Trophoblast cell (in vitro differentiated cells and primary cell): Measurements from ENCODE around the gene PODXL.

Source experiments
- DNase-seq, 2 donors: peaks; one replicate each; pipeline ENCODE4 v3.0.0-alpha.2; 2016
- H2AFZ ChIP-seq: 2 replicates; pipeline ENCODE4 v1.6.1; 2013; ENCODE audit warnings: low read length, moderate library complexity, mild to moderate bottlenecking; ENCODE audit not compliant: insufficient read depth, poor library complexity
- H2AK5ac ChIP-seq: 2 replicates; pipeline ENCODE4 v1.6.1; 2013; ENCODE audit warnings: mild to moderate bottlenecking, low read length
- H2BK120ac ChIP-seq: 2 replicates; pipeline ENCODE4 v1.6.1; 2013; ENCODE audit warnings: low read length, mild to moderate bottlenecking, moderate library complexity; ENCODE audit not compliant: insufficient read depth, poor library complexity
- H2BK12ac ChIP-seq: 2 replicates; pipeline ENCODE4 v1.6.1; 2013; ENCODE audit warnings: mild to moderate bottlenecking, low read length, moderate library complexity
- H2BK5ac ChIP-seq: 2 replicates; pipeline ENCODE4 v1.6.1; 2013; ENCODE audit warnings: low read length, low read depth, moderate library complexity, mild to moderate bottlenecking; ENCODE audit not compliant: poor library complexity
- H3K14ac ChIP-seq: 2 replicates; pipeline ENCODE4 v1.6.1; 2013; ENCODE audit warnings: mild to moderate bottlenecking, low read length
- H3K18ac ChIP-seq: 2 replicates; pipeline ENCODE4 v1.6.1; 2013; ENCODE audit warnings: mild to moderate bottlenecking, low read length
- H3K23ac ChIP-seq: 2 replicates; pipeline ENCODE4 v1.6.1; 2013; ENCODE audit warnings: low read length
- H3K27ac ChIP-seq: 2 replicates; pipeline ENCODE4 v1.5.1; 2013; ENCODE audit warnings: low read depth, mild to moderate bottlenecking, inconsistent platforms, low read length, moderate library complexity
- H3K27me3 ChIP-seq: 2 replicates; pipeline ENCODE4 v1.6.1; 2013; ENCODE audit warnings: inconsistent platforms, mild to moderate bottlenecking, low read length, moderate library complexity; ENCODE audit not compliant: insufficient read depth
- H3K36me3 ChIP-seq, 2 experiments: 1 replicate in 1 of 2; 2 replicates in 1 of 2; pipeline ENCODE4 v1.6.1; 2013; ENCODE audit warnings: low read length in 2 of 2, mild to moderate bottlenecking in 2 of 2, moderate library complexity in 1 of 2; ENCODE audit not compliant: insufficient read depth in 2 of 2, control insufficient read depth in 1 of 2
- H3K4ac ChIP-seq: 2 replicates; pipeline ENCODE4 v1.6.1; 2013; ENCODE audit warnings: low read depth, mild to moderate bottlenecking, low read length, moderate library complexity
- H3K4me1 ChIP-seq, 2 experiments: 1 replicate in 1 of 2; 2 replicates in 1 of 2; pipeline ENCODE4 v1.6.1; 2013; ENCODE audit warnings: low read length in 2 of 2, mild to moderate bottlenecking in 2 of 2, moderate library complexity in 1 of 2; ENCODE audit not compliant: insufficient read depth in 2 of 2, control insufficient read depth in 1 of 2
- H3K4me2 ChIP-seq: 2 replicates; pipeline ENCODE4 v1.6.1; 2013; ENCODE audit warnings: inconsistent platforms, mild to moderate bottlenecking, low read length, moderate library complexity
- H3K4me3 ChIP-seq: 2 replicates; pipeline ENCODE4 v1.5.1; 2013; ENCODE audit warnings: mild to moderate bottlenecking, low read depth, low read length, inconsistent platforms
- H3K79me1 ChIP-seq: one replicate; pipeline ENCODE4 v1.6.1; 2013; ENCODE audit warnings: low read length
- H3K79me2 ChIP-seq: 2 replicates; pipeline ENCODE4 v1.6.1; 2013; ENCODE audit warnings: low read length, mild to moderate bottlenecking; ENCODE audit not compliant: control insufficient read depth, insufficient read depth, poor library complexity
- H3K9ac ChIP-seq: 2 replicates; pipeline ENCODE4 v1.6.1; 2013; ENCODE audit warnings: mild to moderate bottlenecking, low read length
- H3K9me3 ChIP-seq: 2 replicates; pipeline ENCODE4 v1.6.1; 2013; ENCODE audit warnings: low read depth, mild to moderate bottlenecking, control low read depth, inconsistent platforms, low read length; ENCODE audit not compliant: insufficient read depth
- H4K12ac ChIP-seq: 2 replicates; pipeline ENCODE4 v1.6.1; 2013; ENCODE audit warnings: low read depth, mild to moderate bottlenecking, low read length, moderate library complexity
- H4K8ac ChIP-seq: 2 replicates; pipeline ENCODE4 v1.6.1; 2013; ENCODE audit warnings: low read depth, mild to moderate bottlenecking, low read length, moderate library complexity
- H4K91ac ChIP-seq: one replicate; pipeline ENCODE4 v1.6.1; 2013; ENCODE audit warnings: low read depth, mild to moderate bottlenecking, low read length, moderate library complexity
- WGBS: extraction: QIAGEN DNeasy Blood & Tissue Kit; methylation state at CpG from one replicate; pipeline ENCODE4 v1.1.7; 2013; ENCODE audit warnings: missing lambda C conversion rate; ENCODE audit not compliant: insufficient read length, insufficient coverage; ENCODE audit errors: extremely low coverage; 5-methylcytosine and 5-hydroxymethylcytosine counted together

Gene PODXL

DNA sequence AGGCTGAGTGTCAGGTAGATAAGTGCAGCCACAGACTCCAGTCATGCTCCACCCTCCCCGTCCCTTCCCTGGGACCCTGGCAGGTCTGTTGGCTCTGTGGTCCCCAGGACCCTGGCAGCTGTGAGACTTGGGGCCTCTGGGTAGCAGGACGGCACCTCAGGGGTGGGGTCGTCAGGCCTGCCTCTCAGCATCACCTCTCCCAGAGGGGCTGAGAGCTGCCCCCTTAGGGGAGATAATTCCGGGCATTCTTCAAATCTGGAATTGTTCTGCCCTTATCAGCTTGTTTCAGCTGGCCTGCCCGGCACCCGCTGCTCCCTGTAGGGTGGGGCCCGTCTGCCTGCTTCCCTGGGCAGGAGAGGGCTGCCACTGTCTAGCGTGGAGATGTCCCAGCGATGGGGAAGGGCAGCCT lies 23.3 kb downstream of the PODXL start:
- Histone ChIP-seq H3K14ac (no peak overlapping the region), H3K9ac (no peak overlapping the region), H3K4ac (no peak overlapping the region), H3K4me3 (no peak overlapping the region), H3K27ac (no peak overlapping the region), H4K12ac (no peak overlapping the region), H3K18ac (no peak overlapping the region), H3K79me1 (no peaks in the 10 kb centered on the region), H2AFZ (no peak overlapping the region), H2BK12ac (no peak overlapping the region), H3K4me1 (peaks cover 7% of the 10 kb centered on the region in 2 experiments), H3K79me2 (no peaks in the 10 kb centered on the region), H3K9me3 (no peaks in the 10 kb centered on the region), H2BK120ac (no peak overlapping the region), H3K4me2 (no peak overlapping the region), H3K27me3 (no peaks in the 10 kb centered on the region), H4K8ac (no peak overlapping the region), H2BK5ac (no peak overlapping the region), H3K36me3 (peaks cover 6% of the 10 kb centered on the region in 2 experiments), H4K91ac (no peak overlapping the region), H2AK5ac (no peak overlapping the region), H3K23ac (no peak overlapping the region)
- DNase-seq, result no peak
- no CpG with 5 or more reads among the region's 9 CpGs for WGBS

DNA sequence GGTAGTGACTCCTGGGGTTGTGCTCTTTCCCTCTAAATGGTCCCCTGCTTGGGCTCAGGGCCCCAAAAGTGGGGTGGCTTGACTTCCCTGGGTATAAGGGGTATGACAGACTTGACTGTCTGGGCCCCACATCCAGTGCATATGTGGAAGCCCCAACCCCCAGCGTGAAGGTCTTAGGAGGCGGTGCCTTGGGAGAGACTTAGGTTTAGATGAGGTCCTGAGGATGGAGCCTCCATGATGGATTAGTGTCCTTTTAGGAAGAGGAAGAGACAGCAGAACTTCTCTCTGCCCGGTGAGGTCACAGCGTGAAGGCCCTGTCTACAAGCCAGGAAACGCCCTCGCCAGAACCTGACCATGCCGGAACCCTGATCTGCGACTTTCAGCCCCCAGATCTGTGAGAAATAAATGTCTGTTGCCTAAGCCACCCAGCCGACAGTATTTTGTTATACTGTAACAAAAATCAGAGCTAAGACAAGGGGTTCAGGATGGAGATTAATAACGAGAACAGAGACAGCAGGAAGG lies 23.8 kb downstream of the PODXL start:
- Histone ChIP-seq H2BK12ac (no peak overlapping the region), H4K12ac (no peak overlapping the region), H2AFZ (no peak overlapping the region), H3K9me3 (no peaks in the 10 kb centered on the region), H3K4me3 (no peak overlapping the region), H2BK5ac (no peak overlapping the region), H3K14ac (no peak overlapping the region), H3K4ac (peak overlapping the region; percentile 51), H4K91ac (no peak overlapping the region), H3K9ac (no peak overlapping the region), H3K4me2 (no peak overlapping the region), H2BK120ac (no peak overlapping the region), H2AK5ac (no peak overlapping the region), H3K27me3 (no peaks in the 10 kb centered on the region), H3K27ac (no peak overlapping the region), H3K23ac (no peak overlapping the region), H3K79me2 (no peaks in the 10 kb centered on the region), H3K36me3 (peaks cover 4 to 6% of the 10 kb centered on the region in 2 experiments), H4K8ac (no peak overlapping the region), H3K79me1 (no peaks in the 10 kb centered on the region), H3K18ac (no peak overlapping the region), H3K4me1 (peaks cover 2% of the 10 kb centered on the region in 2 experiments)
- DNase-seq, result no peak
- WGBS, result no CpG with 5 or more reads among the region's 10 CpGs

DNA sequence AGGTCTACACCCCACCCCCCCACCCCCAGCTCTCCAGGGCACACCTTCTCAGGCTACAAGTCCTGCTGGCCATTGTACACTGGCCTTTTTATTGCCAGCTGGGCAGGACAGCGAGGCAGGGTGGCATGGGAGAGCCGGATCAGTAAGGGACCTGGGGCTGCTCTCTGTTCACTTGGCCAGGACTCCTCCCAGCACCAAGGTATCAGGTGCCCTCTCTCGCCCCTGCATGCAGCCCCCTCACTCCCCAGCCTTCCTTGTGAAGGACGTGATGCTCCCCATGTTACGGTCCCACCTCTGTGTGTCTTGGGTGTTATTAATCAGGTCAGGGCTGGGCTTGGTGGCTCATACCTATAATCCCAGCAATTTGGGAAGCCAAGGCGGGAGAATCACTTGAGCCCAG lies 26.3 kb downstream of the PODXL start:
- WGBS, result no CpG with 5 or more reads among the region's 6 CpGs
- peaks cover 2 to 6% of the 10 kb centered on the region in 2 experiments for H3K36me3 ChIP-seq

DNA sequence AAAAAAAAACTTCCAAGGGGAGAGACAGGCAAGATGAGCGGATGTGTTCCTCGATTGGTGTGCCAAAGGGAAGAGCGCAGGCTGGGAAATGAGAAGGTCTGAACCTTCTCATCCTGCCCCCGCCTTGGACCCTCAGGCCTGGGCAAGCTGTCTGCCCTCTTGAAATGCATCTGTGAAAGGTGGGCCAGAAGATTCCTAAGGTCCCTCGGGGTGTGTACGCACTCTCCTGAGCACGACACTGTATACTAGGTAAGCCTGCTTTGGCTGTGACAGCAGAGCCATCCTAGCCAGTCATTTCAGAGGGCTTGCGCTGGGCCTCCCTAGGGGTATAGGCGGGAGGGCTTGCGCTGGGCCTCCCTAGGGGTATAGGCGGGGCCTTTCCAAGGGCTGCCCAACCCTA lies 26.8 kb downstream of the PODXL start:
- no peaks in the 10 kb centered on the region for H3K79me2 ChIP-seq
- no peaks in the 10 kb centered on the region for H3K9me3 ChIP-seq
- H2BK120ac ChIP-seq, result no peak overlapping the region
- no peaks in the 10 kb centered on the region for H3K4me1 ChIP-seq
- no peak overlapping the region for H3K14ac ChIP-seq
- no peak overlapping the region for H4K8ac ChIP-seq
- no peak overlapping the region for H3K4me3 ChIP-seq
- H3K23ac ChIP-seq, result no peak overlapping the region
- no peak overlapping the region for H2BK5ac ChIP-seq
- H3K9ac ChIP-seq, result no peak overlapping the region
- H3K27me3 ChIP-seq, result no peaks in the 10 kb centered on the region
- H4K12ac ChIP-seq, result no peak overlapping the region
- WGBS, result no CpG with 5 or more reads among the region's 11 CpGs
- H3K36me3 ChIP-seq, result peaks cover 0 to 6% of the 10 kb centered on the region in 2 experiments
- no peaks in the 10 kb centered on the region for H3K79me1 ChIP-seq
- no peak for DNase-seq
- no peak overlapping the region for H2BK12ac ChIP-seq
- no peak overlapping the region for H3K27ac ChIP-seq
- no peak overlapping the region for H3K4me2 ChIP-seq
- no peak overlapping the region for H4K91ac ChIP-seq
- no peak overlapping the region for H2AFZ ChIP-seq
- no peak overlapping the region for H3K18ac ChIP-seq
- no peak overlapping the region for H2AK5ac ChIP-seq
- no peak overlapping the region for H3K4ac ChIP-seq

More for the DNA sequence above, 26.3 kb downstream of the PODXL start:
- DNase-seq, result no peak
- Histone ChIP-seq H3K23ac (no peak overlapping the region), H3K18ac (no peak overlapping the region), H4K12ac (no peak overlapping the region), H3K9ac (no peak overlapping the region), H3K79me1 (no peaks in the 10 kb centered on the region), H3K4me2 (no peak overlapping the region), H3K4me3 (no peak overlapping the region), H3K9me3 (no peaks in the 10 kb centered on the region), H3K4ac (no peak overlapping the region), H4K91ac (no peak overlapping the region), H2AK5ac (no peak overlapping the region), H3K27me3 (no peaks in the 10 kb centered on the region), H2BK120ac (no peak overlapping the region), H2BK12ac (no peak overlapping the region), H3K79me2 (no peaks in the 10 kb centered on the region), H2AFZ (no peak overlapping the region), H4K8ac (no peak overlapping the region), H3K27ac (no peak overlapping the region), H2BK5ac (no peak overlapping the region), H3K4me1 (no peaks in the 10 kb centered on the region), H3K14ac (no peak overlapping the region)
